ENCODE results near the gene C10orf90. TPM values are rescaled to one million over a fixed set of nuclear protein-coding genes. Genes with fewer than 3 reads are reported as not detected.

Gene C10orf90
- total RNA-seq, 6 donors from 2014 or later, result 1.0 TPM; not detected in 5

- H3K4me3 ChIP-seq, result no peak overlapping the region
- TF ChIP-seq EP300 (IDR thresholded peaks at IDR 0.05) (no peak), POLR2A (IDR thresholded peaks at IDR 0.05) (no peak), CTCF (IDR thresholded peaks at IDR 0.05) (no peak), POLR2AphosphoS5 (IDR thresholded peaks at IDR 0.05) (no peak)
- no peak overlapping the region for H3K27ac ChIP-seq
- H3K36me3 ChIP-seq, result no peaks in the 10 kb centered on the region
- ATAC-seq (ENCODE audit: low FRiP score in 2 of 2) (peak in 1 of 2 donors; percentile 75), DNase-seq (no peak)
- no peaks in the 10 kb centered on the region for H3K9me3 ChIP-seq
- H3K4me1 ChIP-seq, result no peaks in the 10 kb centered on the region
- H3K27me3 ChIP-seq, result no peaks in the 10 kb centered on the region
- WGBS, 2 donors, result 76 to 78% methylated on average over 4 of the region's 4 CpGs
Measured at GRCh38 chr10:126397640-126398382, 272.7 kb downstream of the C10orf90 start.

GRCh38 chr10:126397156-126397555 is 273.3 kb downstream of the C10orf90 start:
- H3K4me1 ChIP-seq, result no peaks in the 10 kb centered on the region
- WGBS, 2 donors, result 89 to 93% methylated on average over 3 of the region's 3 CpGs
- no peaks in the 10 kb centered on the region for H3K9me3 ChIP-seq
- ATAC-seq (ENCODE audit: low FRiP score in 2 of 2) (no peak), DNase-seq (no peak)
- TF ChIP-seq POLR2A (IDR thresholded peaks at IDR 0.05) (no peak), CTCF (IDR thresholded peaks at IDR 0.05) (no peak), EP300 (IDR thresholded peaks at IDR 0.05) (no peak), POLR2AphosphoS5 (IDR thresholded peaks at IDR 0.05) (no peak)
- H3K27ac ChIP-seq, result no peak overlapping the region
- no peaks in the 10 kb centered on the region for H3K36me3 ChIP-seq
- H3K4me3 ChIP-seq, result no peak overlapping the region
- no peaks in the 10 kb centered on the region for H3K27me3 ChIP-seq

GRCh38 chr10:126394948-126395347 is 275.5 kb downstream of the C10orf90 start:
- WGBS, 2 donors, result 87 to 88% methylated on average over 2 of the region's 2 CpGs
- Histone ChIP-seq H3K4me1 (no peaks in the 10 kb centered on the region), H3K27ac (no peak overlapping the region), H3K27me3 (no peaks in the 10 kb centered on the region), H3K36me3 (no peaks in the 10 kb centered on the region), H3K4me3 (no peak overlapping the region), H3K9me3 (no peaks in the 10 kb centered on the region)
- ATAC-seq (ENCODE audit: low FRiP score in 2 of 2) (no peak), DNase-seq (no peak)
- TF ChIP-seq EP300 (IDR thresholded peaks at IDR 0.05) (no peak), POLR2A (IDR thresholded peaks at IDR 0.05) (no peak), POLR2AphosphoS5 (IDR thresholded peaks at IDR 0.05) (no peak), CTCF (IDR thresholded peaks at IDR 0.05) (no peak)

- no peaks in the 10 kb centered on the region for H3K36me3 ChIP-seq
- peaks cover 0 to 8% (median 4%) of the 10 kb centered on the region in 4 donors for H3K27me3 ChIP-seq
- ATAC-seq (ENCODE audit: low FRiP score in 2 of 2), result no peak
- H3K4me3 ChIP-seq, result no peak overlapping the region
- H3K4me1 ChIP-seq, result peaks cover 0 to 8% (median 2%) of the 10 kb centered on the region in 4 donors
- H3K27ac ChIP-seq, result no peak overlapping the region
- no peak for DNase-seq
- no peaks in the 10 kb centered on the region for H3K9me3 ChIP-seq
- WGBS, 2 donors, result 79 to 88% methylated on average over 4 of the region's 4 CpGs
- TF ChIP-seq CTCF (IDR thresholded peaks at IDR 0.05), result no peak
- TF ChIP-seq EP300 (IDR thresholded peaks at IDR 0.05), result no peak
Measured at GRCh38 chr10:126393076-126393475, 277.4 kb downstream of the C10orf90 start.

- ATAC-seq (ENCODE audit: low FRiP score in 2 of 2), result no peak
Measured at GRCh38 chr10:126392469-126392868, 278.0 kb downstream of the C10orf90 start.

More at GRCh38 chr10:126392469-126392868, 278.0 kb downstream of the C10orf90 start:
- no peak overlapping the region for H3K4me3 ChIP-seq
- no peaks in the 10 kb centered on the region for H3K36me3 ChIP-seq
- TF ChIP-seq POLR2AphosphoS5 (IDR thresholded peaks at IDR 0.05), result no peak
- no peak for TF ChIP-seq POLR2A (IDR thresholded peaks at IDR 0.05)
- TF ChIP-seq CTCF (IDR thresholded peaks at IDR 0.05), result no peak
- TF ChIP-seq EP300 (IDR thresholded peaks at IDR 0.05), result no peak
- peaks cover 0 to 14% (median 6%) of the 10 kb centered on the region in 4 donors for H3K4me1 ChIP-seq
- H3K9me3 ChIP-seq, result no peaks in the 10 kb centered on the region
- DNase-seq, result no peak
- WGBS, 2 donors, result 75 to 79% methylated on average over 8 of the region's 8 CpGs
- no peak overlapping the region for H3K27ac ChIP-seq
- H3K27me3 ChIP-seq, result peaks cover 0 to 14% (median 7%) of the 10 kb centered on the region in 4 donors
